ENCODE results near the gene CRYBB1. TPM values are rescaled to one million over a fixed set of nuclear protein-coding genes. Genes with fewer than 3 reads are reported as not detected.

Gene CRYBB1
- total RNA-seq, 2 experiments from 2014 or later = not detected

DNA sequence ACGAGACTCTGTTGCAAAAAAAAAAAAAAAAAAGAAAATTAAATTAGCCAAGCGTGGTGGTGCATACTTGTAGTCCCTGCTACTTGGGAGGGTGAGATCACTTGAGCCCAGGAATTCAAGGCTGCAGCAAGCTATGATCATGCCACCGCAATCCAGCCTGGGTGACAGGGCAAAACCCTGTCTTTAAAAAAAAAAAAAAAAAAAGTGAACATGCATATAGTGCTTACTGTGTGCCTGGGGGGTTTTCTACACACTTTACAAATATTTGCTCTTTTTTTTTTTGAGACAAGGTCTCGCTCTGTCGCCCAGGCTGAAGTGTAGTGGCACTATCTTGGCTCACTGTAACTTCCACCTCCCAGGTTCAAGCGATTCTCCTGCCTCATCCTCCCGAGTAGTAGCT, 40.7 kb downstream of the CRYBB1 start:
- Mint-ChIP-seq H3K27ac (no peak overlapping the region), H3K9me3 (no peaks in the 10 kb centered on the region), H3K4me3 (no peak overlapping the region), H3K4me1 (peaks cover 59% of the 10 kb centered on the region), H3K36me3 (ENCODE audit: low read depth) (peaks cover 23% of the 10 kb centered on the region), H3K27me3 (no peaks in the 10 kb centered on the region)
- DNase-seq = no peak
- ChIA-PET CTCF (no interaction called here), POLR2A (no interaction called here)

DNA sequence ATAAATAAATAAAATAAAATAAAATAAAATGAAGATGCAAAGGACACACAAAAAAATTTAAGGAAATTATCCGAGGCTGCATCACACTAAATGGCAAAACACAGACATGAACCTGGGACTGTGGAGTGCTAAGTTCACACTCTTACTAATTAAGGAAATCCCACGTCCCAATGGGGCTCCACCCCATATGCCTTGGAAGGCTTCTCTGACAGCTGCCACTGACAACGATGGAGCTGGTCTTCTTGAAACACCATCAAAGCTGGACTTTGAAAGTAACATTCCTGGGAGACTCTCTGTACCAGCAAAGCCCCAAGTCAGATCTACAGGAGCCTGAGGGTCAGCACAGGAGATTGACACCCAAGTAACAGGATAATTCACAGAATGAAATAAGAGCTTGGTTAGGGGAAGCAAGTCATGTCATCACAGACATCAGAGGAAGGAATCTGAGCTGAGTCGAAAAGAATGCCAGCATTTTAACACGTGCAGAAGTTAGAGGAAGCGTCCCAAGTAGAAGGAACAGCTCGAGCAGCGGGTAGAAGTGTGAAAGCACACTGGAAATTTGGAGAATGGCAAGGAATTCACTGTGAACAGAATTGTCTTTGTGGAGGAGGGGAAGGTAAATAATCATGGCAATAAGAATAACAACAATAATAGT, 41.7 kb downstream of the CRYBB1 start:
- ChIA-PET POLR2A (no interaction called here), CTCF (interaction anchor here (0.9 kb wide), 1 partner anchor 21 kb away, joined by 3 read pairs; no protein-coding TSS in a partner anchor)
- H3K36me3 Mint-ChIP-seq (ENCODE audit: low read depth) = peaks cover 18% of the 10 kb centered on the region
- no peak for DNase-seq
- no peaks in the 10 kb centered on the region for H3K9me3 Mint-ChIP-seq
- H3K27ac Mint-ChIP-seq = no peak overlapping the region
- H3K4me3 Mint-ChIP-seq = no peak overlapping the region
- no peaks in the 10 kb centered on the region for H3K27me3 Mint-ChIP-seq
- peaks cover 55% of the 10 kb centered on the region for H3K4me1 Mint-ChIP-seq

- ChIA-PET CTCF (no interaction called here), POLR2A (no interaction called here)
- Mint-ChIP-seq H3K27me3 (no peaks in the 10 kb centered on the region), H3K4me3 (no peak overlapping the region), H3K36me3 (ENCODE audit: low read depth) (peaks cover 13% of the 10 kb centered on the region), H3K9me3 (no peaks in the 10 kb centered on the region), H3K4me1 (peaks cover 44% of the 10 kb centered on the region), H3K27ac (no peak overlapping the region)
- DNase-seq = no peak
Measured at GRCh38 chr22:26574001-26574723, 43.7 kb downstream of the CRYBB1 start.

DNA sequence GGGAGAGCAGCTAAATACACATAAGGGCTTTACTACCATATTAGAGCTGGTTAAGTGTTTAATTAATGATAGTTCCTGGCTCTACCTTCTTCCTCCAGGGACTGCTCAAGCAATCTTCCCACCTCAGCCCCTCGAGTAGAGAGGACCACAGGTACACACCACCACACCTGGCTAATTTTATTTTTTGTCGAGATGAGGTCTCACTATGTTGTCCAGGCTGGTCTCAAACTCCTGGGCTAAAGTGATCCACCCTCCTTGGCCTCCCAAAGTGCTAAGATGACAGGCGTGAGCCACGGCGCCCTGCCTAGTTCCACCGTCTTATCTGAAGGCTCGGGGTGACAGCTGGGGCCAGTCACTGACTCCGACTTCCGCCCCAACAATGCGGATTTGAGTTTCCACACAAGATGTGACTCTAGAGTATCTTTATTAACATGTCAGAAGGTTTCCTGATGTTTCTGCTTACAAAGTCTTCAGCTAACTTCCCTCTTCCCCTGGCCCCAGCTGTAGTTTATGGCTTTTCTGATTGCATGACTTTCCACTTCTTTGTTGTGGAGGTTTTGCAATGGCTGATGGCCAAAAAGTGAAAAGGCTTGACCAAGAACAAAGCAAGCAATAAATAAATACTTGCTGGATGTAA, 44.7 kb downstream of the CRYBB1 start:
- H3K4me3 Mint-ChIP-seq = no peak overlapping the region
- POLR2A ChIA-PET = no interaction called here
- peak overlapping the region; percentile 32 for H3K27ac Mint-ChIP-seq
- no peak for DNase-seq
- CTCF ChIA-PET = interaction anchor here (0.7 to 1.6 kb wide), 2 partner anchors 13 to 1322 kb away, joined by 3 to 4 read pairs; no protein-coding TSS in a partner anchor
- H3K9me3 Mint-ChIP-seq = no peaks in the 10 kb centered on the region
- H3K27me3 Mint-ChIP-seq = no peaks in the 10 kb centered on the region
- peaks cover 14% of the 10 kb centered on the region for H3K36me3 Mint-ChIP-seq (ENCODE audit: low read depth)
- H3K4me1 Mint-ChIP-seq = peaks cover 43% of the 10 kb centered on the region

DNA sequence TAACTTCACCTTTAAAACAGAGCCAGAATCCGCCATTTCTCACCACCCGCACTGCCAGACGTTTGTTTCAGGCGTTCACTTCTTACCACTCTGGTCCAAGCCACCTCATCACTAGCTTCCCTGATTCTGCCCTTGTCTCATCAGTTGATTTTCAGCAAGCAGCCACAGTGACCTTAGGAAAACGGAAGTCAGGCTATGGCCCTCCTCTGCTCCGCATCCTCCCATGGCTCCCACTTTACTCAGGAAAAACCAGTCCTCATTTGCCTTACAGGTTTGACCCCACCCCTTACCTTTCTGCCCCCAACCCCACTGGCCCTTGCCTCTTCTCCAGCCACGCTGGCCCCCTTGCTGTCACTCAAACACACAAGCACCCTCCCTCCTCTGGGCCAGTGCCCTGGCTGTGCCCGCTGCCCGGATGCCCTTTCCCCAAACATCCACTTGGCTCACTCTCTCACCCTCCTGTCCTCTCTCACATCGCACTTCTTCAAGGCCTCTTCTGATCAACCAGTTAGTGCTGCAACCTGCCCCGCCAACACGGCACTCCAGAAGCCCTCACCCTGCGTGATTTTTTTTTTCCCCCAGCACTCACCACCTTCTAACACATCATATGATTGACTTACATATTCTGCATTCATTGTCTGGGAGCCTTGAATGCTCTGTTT, 46.8 kb downstream of the CRYBB1 start:
- no peaks in the 10 kb centered on the region for H3K27me3 Mint-ChIP-seq
- no peak overlapping the region for H3K27ac Mint-ChIP-seq
- peaks cover 12% of the 10 kb centered on the region for H3K36me3 Mint-ChIP-seq (ENCODE audit: low read depth)
- CTCF ChIA-PET = no interaction called here
- no peak overlapping the region for H3K4me3 Mint-ChIP-seq
- DNase-seq = no peak
- POLR2A ChIA-PET = no interaction called here
- no peaks in the 10 kb centered on the region for H3K9me3 Mint-ChIP-seq
- peaks cover 45% of the 10 kb centered on the region for H3K4me1 Mint-ChIP-seq

- POLR2A ChIA-PET = no interaction called here
- Mint-ChIP-seq H3K27me3 (no peaks in the 10 kb centered on the region), H3K4me3 (no peak overlapping the region), H3K36me3 (ENCODE audit: low read depth) (peaks cover 10% of the 10 kb centered on the region), H3K4me1 (peaks cover 46% of the 10 kb centered on the region), H3K27ac (peak overlapping the region; percentile 26), H3K9me3 (no peaks in the 10 kb centered on the region)
- no peak for DNase-seq
- CTCF ChIA-PET = no interaction called here
Measured at GRCh38 chr22:26570115-26570514, 47.7 kb downstream of the CRYBB1 start.

- no peak for DNase-seq
- Mint-ChIP-seq H3K27me3 (no peaks in the 10 kb centered on the region), H3K4me1 (peaks cover 38% of the 10 kb centered on the region), H3K27ac (no peak overlapping the region), H3K4me3 (no peak overlapping the region), H3K9me3 (no peaks in the 10 kb centered on the region), H3K36me3 (ENCODE audit: low read depth) (peaks cover 9% of the 10 kb centered on the region)
- CTCF ChIA-PET = no interaction called here
- POLR2A ChIA-PET = no interaction called here
Measured at GRCh38 chr22:26568207-26568706, 49.6 kb downstream of the CRYBB1 start.

GRCh38 chr22:26567610-26568009, 50.2 kb downstream of the CRYBB1 start:
- Mint-ChIP-seq H3K36me3 (ENCODE audit: low read depth) (peaks cover 6% of the 10 kb centered on the region), H3K27me3 (no peaks in the 10 kb centered on the region), H3K4me1 (peaks cover 32% of the 10 kb centered on the region), H3K9me3 (no peaks in the 10 kb centered on the region), H3K4me3 (no peak overlapping the region), H3K27ac (no peak overlapping the region)
- no peak for DNase-seq
- ChIA-PET CTCF (no interaction called here), POLR2A (no interaction called here)

- no peaks in the 10 kb centered on the region for H3K9me3 Mint-ChIP-seq
- H3K36me3 Mint-ChIP-seq (ENCODE audit: low read depth) = peaks cover 6% of the 10 kb centered on the region
- no peaks in the 10 kb centered on the region for H3K27me3 Mint-ChIP-seq
- H3K4me1 Mint-ChIP-seq = peaks cover 32% of the 10 kb centered on the region
- POLR2A ChIA-PET = no interaction called here
- DNase-seq = no peak
- CTCF ChIA-PET = interaction anchor here (0.7 kb wide), 1 partner anchor 68 kb away, joined by 3 read pairs; no protein-coding TSS in a partner anchor
- no peak overlapping the region for H3K27ac Mint-ChIP-seq
- H3K4me3 Mint-ChIP-seq = no peak overlapping the region
Measured at GRCh38 chr22:26566994-26567393, 50.8 kb downstream of the CRYBB1 start.

DNA sequence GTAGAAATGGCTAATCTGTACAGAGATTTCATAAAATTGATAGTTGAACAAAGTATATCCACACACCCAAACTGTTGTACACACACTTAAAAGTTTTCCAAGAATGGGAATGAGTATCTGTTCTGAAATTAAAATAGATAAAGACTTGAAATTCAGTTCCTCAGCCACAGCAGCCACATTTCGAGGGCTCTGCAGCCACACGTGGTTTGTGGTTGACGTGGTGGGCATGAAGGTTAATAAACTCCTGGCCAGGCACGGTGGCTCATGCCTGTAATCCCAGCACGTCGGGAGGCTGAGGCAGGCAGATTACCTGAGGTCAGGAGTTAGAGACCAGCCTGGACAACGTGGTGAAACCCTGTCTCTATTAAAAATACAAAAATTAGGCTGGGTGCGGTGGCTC, 51.9 kb downstream of the CRYBB1 start:
- H3K4me3 Mint-ChIP-seq = no peak overlapping the region
- peaks cover 3% of the 10 kb centered on the region for H3K36me3 Mint-ChIP-seq (ENCODE audit: low read depth)
- no peak overlapping the region for H3K27ac Mint-ChIP-seq
- no peak for DNase-seq
- no peaks in the 10 kb centered on the region for H3K9me3 Mint-ChIP-seq
- no peaks in the 10 kb centered on the region for H3K27me3 Mint-ChIP-seq
- ChIA-PET POLR2A (no interaction called here), CTCF (interaction anchor here (2.0 kb wide), 1 partner anchor 76 kb away, joined by 5 read pairs; no protein-coding TSS in a partner anchor)
- peaks cover 29% of the 10 kb centered on the region for H3K4me1 Mint-ChIP-seq

DNA sequence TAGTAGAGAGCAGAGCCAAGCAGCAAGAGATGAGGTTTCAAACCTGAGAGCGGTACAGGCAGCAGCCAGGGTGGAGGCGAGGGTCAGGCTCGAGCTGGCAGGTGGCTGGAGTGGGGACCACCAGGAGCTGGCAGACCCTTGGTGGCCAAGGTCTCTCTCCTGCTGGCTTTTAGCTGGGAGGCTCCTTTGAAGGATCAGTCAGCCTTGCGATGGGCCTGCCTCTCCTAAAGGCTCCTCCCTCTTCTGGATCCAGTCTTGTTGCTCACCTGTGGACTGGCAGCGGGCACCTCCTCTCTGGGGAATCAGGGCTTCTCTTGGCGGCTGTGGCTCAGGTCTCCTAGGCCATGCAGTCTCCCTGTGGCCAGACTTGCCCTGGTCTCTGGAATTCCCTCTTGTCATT, 52.6 kb downstream of the CRYBB1 start:
- H3K27ac Mint-ChIP-seq = no peak overlapping the region
- H3K9me3 Mint-ChIP-seq = no peaks in the 10 kb centered on the region
- ChIA-PET CTCF (interaction anchor here (2.0 kb wide), 1 partner anchor 77 kb away, joined by 5 read pairs; no protein-coding TSS in a partner anchor), POLR2A (interaction anchor here (0.5 to 0.6 kb wide), 2 partner anchors 48 to 79 kb away, joined by 3 read pairs; no protein-coding TSS in a partner anchor)
- no peak for DNase-seq
- peaks cover 3% of the 10 kb centered on the region for H3K36me3 Mint-ChIP-seq (ENCODE audit: low read depth)
- no peaks in the 10 kb centered on the region for H3K27me3 Mint-ChIP-seq
- peaks cover 25% of the 10 kb centered on the region for H3K4me1 Mint-ChIP-seq
- H3K4me3 Mint-ChIP-seq = no peak overlapping the region

DNA sequence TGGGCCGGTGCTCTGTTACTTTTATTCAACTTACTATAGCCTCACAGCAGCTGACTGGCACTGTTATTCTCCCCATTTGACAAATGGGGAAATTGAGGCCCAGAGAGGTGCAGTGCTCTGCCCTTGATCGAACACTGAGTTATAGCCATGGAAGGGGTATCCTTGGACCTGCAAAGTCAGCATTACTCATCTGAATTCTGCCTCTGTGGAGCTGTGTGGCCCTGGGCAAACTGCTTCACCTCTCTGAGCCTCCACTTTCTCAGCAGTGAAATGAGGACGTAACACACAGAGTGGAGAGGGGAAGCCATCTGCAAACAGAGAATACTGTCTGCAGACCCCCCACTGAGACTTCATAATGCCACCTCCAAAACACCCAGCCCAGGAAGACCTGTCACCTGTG, 53.2 kb downstream of the CRYBB1 start:
- no peak for DNase-seq
- peaks cover 23% of the 10 kb centered on the region for H3K4me1 Mint-ChIP-seq
- peaks cover 3% of the 10 kb centered on the region for H3K36me3 Mint-ChIP-seq (ENCODE audit: low read depth)
- H3K9me3 Mint-ChIP-seq = no peaks in the 10 kb centered on the region
- H3K4me3 Mint-ChIP-seq = no peak overlapping the region
- POLR2A ChIA-PET = interaction anchor here (0.6 kb wide), 1 partner anchor 47 kb away, joined by 3 read pairs; no protein-coding TSS in a partner anchor
- H3K27ac Mint-ChIP-seq = no peak overlapping the region
- CTCF ChIA-PET = interaction anchor here (2.0 kb wide), 1 partner anchor 77 kb away, joined by 5 read pairs; no protein-coding TSS in a partner anchor
- H3K27me3 Mint-ChIP-seq = no peaks in the 10 kb centered on the region
